Body of pancreas (tissue), 4 donors: ENCODE results near the gene KLK15. TPM values are rescaled to one million over a fixed set of nuclear protein-coding genes. Genes with fewer than 3 reads are reported as not detected.

ENCODE experiments used
- ATAC-seq: fragments of 150-250 bp; one replicate; pipeline ENCODE4 v1.9.1; 2016
- DNase-seq, 4 donors: peaks; one replicate each; pipeline ENCODE4 v3.0.0-alpha.2; 2019
- H3K27ac ChIP-seq, 4 donors: fragments of 200-600 bp; sonication (generic); 1 replicate in 3 of 4; 2 replicates in 1 of 4; pipeline versions ENCODE4 v1.5.1 to v1.6.1; 2016 to 2019; ENCODE audit warnings: mild to moderate bottlenecking in 1 of 4, mixed read lengths in 1 of 4, moderate library complexity in 1 of 4
- H3K27me3 ChIP-seq, 2 donors: fragments of 200-600 bp; sonication (generic); one replicate each; pipeline ENCODE4 v1.6.0; 2016; ENCODE audit warnings: mild to moderate bottlenecking in 1 of 2
- H3K36me3 ChIP-seq, 2 donors: fragments of 200-600 bp; sonication (generic); replicated peaks in 1 of 2; 2 replicates each; pipeline ENCODE4 v1.5.1; 2016; ENCODE audit warnings: low read depth in 2 of 2; ENCODE audit not compliant: insufficient read depth in 1 of 2
- H3K4me1 ChIP-seq: fragments of 200-600 bp; sonication (generic); one replicate; pipeline ENCODE4 v1.6.0; 2016
- H3K4me3 ChIP-seq, 2 donors: fragments of 200-600 bp; sonication (generic); 1 replicate in 1 of 2; 2 replicates in 1 of 2; pipeline ENCODE4 v1.5.1; 2016 to 2019
- H3K9me3 ChIP-seq, 3 donors: fragments of 200-600 bp; sonication (generic); 1 replicate in 2 of 3; 2 replicates in 1 of 3; pipeline ENCODE4 v1.5.1; 2016
- POLR2A ChIP-seq, 3 donors: fragments of 450-650 bp; IDR thresholded peaks; one replicate each; pipeline ENCODE4 v1.6.1; 2016; ENCODE audit warnings: antibody characterized with exemption in 3 of 3, mild to moderate bottlenecking in 2 of 3
- WGBS, 2 donors: methylation state at CpG; one replicate each; pipeline ENCODE4 v1.1.5; 2017; 5-methylcytosine and 5-hydroxymethylcytosine counted together
- intact Hi-C: fragments of 100-400 bp; cut with DNase I; formaldehyde crosslinking; loops from one replicate; pipeline ENCODE4 v1.15.1; 2023
- total RNA-seq, 2 donors: library from RNA; depleted of rRNA; stranded (reverse); fragments of >200 nt; gene quantifications; one replicate each; pipeline ENCODE4 v1.1.0, GENCODE V29; 2016
- TF ChIP-seq, protein P1 (sequence below), 7 experiments: fragments of 450-650 bp in 4 of 7; fragments of 200-600 bp in 3 of 7; sonication (generic) in 3 of 7; IDR thresholded peaks; one replicate each; pipeline ENCODE4 v1.5.1; 2016 to 2019; ENCODE audit warnings: antibody characterized with exemption in 7 of 7

The KLK15 gene
- total RNA-seq, 2 donors from 2014 or later, result not detected

DNA sequence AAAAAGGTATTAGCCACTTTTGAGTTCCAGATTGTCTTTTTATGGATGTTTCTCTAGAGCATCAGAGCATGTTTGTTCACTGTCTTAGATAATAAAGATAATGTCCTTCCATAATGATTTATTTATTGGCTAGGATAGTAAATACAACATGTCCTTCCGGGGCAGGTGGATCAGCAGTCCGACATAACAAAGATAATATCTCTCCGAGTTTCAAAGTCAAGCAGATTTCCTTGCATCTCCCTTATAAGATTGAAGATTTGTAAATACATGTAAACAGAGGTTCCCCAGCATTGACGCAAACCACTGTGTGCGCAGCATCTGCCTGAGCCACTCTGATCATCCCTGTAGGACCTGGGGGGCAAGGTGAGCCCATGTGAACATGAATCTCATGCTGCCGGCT lies 8.8 kb upstream of the KLK15 start:
- TF ChIP-seq POLR2A (IDR thresholded peaks at IDR 0.05), result no peak
- TF ChIP-seq, protein P1, sequence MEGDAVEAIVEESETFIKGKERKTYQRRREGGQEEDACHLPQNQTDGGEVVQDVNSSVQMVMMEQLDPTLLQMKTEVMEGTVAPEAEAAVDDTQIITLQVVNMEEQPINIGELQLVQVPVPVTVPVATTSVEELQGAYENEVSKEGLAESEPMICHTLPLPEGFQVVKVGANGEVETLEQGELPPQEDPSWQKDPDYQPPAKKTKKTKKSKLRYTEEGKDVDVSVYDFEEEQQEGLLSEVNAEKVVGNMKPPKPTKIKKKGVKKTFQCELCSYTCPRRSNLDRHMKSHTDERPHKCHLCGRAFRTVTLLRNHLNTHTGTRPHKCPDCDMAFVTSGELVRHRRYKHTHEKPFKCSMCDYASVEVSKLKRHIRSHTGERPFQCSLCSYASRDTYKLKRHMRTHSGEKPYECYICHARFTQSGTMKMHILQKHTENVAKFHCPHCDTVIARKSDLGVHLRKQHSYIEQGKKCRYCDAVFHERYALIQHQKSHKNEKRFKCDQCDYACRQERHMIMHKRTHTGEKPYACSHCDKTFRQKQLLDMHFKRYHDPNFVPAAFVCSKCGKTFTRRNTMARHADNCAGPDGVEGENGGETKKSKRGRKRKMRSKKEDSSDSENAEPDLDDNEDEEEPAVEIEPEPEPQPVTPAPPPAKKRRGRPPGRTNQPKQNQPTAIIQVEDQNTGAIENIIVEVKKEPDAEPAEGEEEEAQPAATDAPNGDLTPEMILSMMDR (IDR thresholded peaks at IDR 0.05), result no peak
- no peaks in the 10 kb centered on the region for H3K4me1 ChIP-seq
- ATAC-seq (no peak), DNase-seq (no peak)
- no peak overlapping the region for H3K27ac ChIP-seq
- WGBS, 2 donors, result 57 to 61% methylated on average over 6 of the region's 6 CpGs
- H3K27me3 ChIP-seq, result no peaks in the 10 kb centered on the region
- peaks cover 0 to 10% (median 0%) of the 10 kb centered on the region in 3 donors for H3K9me3 ChIP-seq
- H3K36me3 ChIP-seq, result no peaks in the 10 kb centered on the region
- intact Hi-C loops, result no loop called here
- no peak overlapping the region for H3K4me3 ChIP-seq

DNA sequence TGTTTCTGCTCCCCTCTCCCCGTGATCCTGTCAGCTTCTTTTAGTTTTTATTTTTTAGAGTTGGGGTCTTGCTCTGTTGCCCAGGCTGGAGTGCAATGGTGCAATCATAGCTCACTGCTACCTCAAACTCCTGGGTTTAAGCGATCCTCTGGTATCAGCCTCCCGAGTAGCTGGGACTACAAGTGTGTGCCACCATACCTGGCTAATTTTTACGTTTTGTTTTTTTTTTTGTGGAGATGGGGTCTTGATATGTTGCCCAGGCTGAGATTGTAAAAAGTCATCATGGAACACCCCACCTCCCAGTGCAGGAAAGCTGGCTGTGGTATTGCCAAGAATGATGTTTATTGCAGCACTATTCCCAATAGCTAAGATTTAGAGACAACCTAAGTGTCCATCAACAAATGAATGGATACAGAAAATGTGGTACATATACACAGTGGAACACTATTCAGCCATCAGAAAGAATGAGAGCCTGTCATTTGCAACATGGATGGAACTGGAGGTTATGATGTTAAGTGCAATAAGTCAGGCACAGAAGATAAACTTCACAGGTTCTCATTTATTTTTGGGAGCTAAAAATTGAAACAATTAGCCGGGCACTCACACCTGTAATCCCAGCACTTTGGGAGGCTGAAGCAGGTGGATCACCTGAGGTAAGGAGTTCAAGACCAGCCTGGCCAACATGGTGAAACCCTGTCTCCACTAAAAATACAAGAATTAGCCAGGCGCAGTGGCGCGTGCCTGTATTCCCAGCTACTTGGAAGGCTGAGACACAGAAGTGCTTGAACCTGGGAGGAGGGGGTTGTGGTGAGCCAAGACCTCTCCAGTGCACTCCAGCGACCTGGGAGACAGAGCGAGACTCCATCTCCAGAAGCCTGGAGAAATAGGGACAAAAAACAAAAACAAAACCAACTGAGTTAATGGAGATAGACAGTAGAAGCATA lies 6.6 kb upstream of the KLK15 start:
- DNase-seq (no peak), ATAC-seq (no peak)
- Histone ChIP-seq H3K9me3 (peaks cover 0 to 10% (median 0%) of the 10 kb centered on the region in 3 donors), H3K4me1 (peaks cover 12% of the 10 kb centered on the region), H3K36me3 (no peaks in the 10 kb centered on the region), H3K27me3 (no peaks in the 10 kb centered on the region), H3K4me3 (no peak overlapping the region), H3K27ac (no peak overlapping the region)
- WGBS, 2 donors, result 68 to 72% methylated on average over 10 of the region's 10 CpGs
- intact Hi-C loops, result no loop called here
- TF ChIP-seq POLR2A (IDR thresholded peaks at IDR 0.05), result no peak
- TF ChIP-seq, protein P1 (IDR thresholded peaks at IDR 0.05), result no peak

DNA sequence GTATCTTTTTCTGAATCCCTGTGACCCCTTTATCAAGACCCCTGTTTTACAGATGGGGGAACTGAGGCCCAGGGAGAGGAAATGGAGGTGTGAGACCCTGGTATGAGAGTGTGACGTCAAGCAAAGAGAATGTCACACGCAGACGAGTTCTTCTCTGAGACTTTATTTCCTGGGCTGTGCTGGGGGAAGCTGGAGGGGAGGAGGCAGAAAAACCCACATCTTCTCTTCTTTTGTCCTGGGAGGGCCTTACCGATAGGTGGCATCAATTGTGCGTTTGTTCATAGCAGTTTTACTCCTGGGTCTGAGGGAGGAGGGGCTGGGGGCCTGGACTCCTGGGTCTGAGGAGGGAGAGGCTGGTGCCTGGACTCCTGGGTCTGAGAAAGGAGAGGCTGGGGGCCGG lies 4.9 kb upstream of the KLK15 start:
- DNase-seq, result no peak
- no peaks in the 10 kb centered on the region for H3K9me3 ChIP-seq
- intact Hi-C loops, result no loop called here
- no peaks in the 10 kb centered on the region for H3K27me3 ChIP-seq
- peaks cover 14% of the 10 kb centered on the region for H3K4me1 ChIP-seq
- WGBS, 2 donors, result 32 to 49% methylated on average over 6 of the region's 6 CpGs
- TF ChIP-seq, protein P1 (IDR thresholded peaks at IDR 0.05), result no peak
- no peak for TF ChIP-seq POLR2A (IDR thresholded peaks at IDR 0.05)
- H3K27ac ChIP-seq, result no peak overlapping the region
- no peak for ATAC-seq
- H3K4me3 ChIP-seq, result no peak overlapping the region
- no peaks in the 10 kb centered on the region for H3K36me3 ChIP-seq

DNA sequence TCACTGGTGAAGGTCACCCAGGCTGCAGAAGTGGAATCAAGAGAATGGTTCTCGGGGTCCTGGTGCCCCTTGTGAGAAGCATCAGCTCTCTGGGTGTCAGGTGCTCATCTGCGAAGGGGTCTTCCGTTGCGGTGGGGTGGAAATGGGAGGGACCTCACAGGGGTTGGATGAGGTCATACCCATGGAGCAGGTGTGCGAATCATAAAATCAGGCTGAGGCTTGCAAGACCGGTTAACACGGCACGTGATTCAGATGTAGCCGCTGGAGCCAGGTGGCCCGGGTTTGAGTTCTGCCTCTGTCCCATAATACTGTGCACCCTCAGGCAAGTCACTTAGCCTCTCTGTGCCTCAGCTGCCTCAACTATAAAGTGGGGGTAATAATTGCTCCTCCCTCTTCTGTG lies 3.9 kb upstream of the KLK15 start:
- Histone ChIP-seq H3K9me3 (no peaks in the 10 kb centered on the region), H3K27ac (no peak overlapping the region), H3K4me3 (no peak overlapping the region), H3K4me1 (peaks cover 14% of the 10 kb centered on the region), H3K27me3 (no peaks in the 10 kb centered on the region), H3K36me3 (no peaks in the 10 kb centered on the region)
- 51 to 82% methylated on average over 10 of the region's 10 CpGs for WGBS, 2 donors
- TF ChIP-seq POLR2A (IDR thresholded peaks at IDR 0.05), result no peak
- TF ChIP-seq, protein P1 (IDR thresholded peaks at IDR 0.05), result no peak
- ATAC-seq (no peak), DNase-seq (no peak)
- intact Hi-C loops, result no loop called here
